Activated CD8-positive, alpha-beta T cell treated with anti-CD3 and anti-CD28 coated beads for 36 hours (primary cell): ENCODE data around the gene SVOP. TPM values are rescaled to one million over a fixed set of nuclear protein-coding genes. Genes with fewer than 3 reads are reported as not detected.

Experiments
- ATAC-seq: fragments of 200-7000 bp; cut with Tn5 transposase; one replicate; pipeline ENCODE4 v1.10.0; 2021; ENCODE audit warnings: mild to moderate bottlenecking, moderate library complexity
- CTCF ChIA-PET: fragments of 350-600 bp; sonication (Branson Sonifier 250); formaldehyde crosslinking; loops from one replicate; lab custom pipeline; 2021; ENCODE audit warnings: antibody characterized with exemption; lab: Charles Lee
- POLR2A ChIA-PET: fragments of 350-600 bp; sonication (Branson Sonifier 250); formaldehyde crosslinking; loops from one replicate; lab custom pipeline; 2021; ENCODE audit warnings: antibody characterized with exemption; lab: Charles Lee
- DNase-seq: peaks from one replicate; pipeline ENCODE4 v3.0.0-alpha.2; 2020
- H3K27ac Mint-ChIP-seq: one replicate; pipeline ENCODE4 v1.8.0; 2021; ENCODE audit warnings: mild to moderate bottlenecking, mixed read lengths
- H3K27me3 Mint-ChIP-seq: one replicate; pipeline ENCODE4 v1.8.0; 2021; ENCODE audit warnings: mixed read lengths
- H3K36me3 Mint-ChIP-seq: one replicate; pipeline ENCODE4 v1.8.0; 2021; ENCODE audit warnings: low read depth, mixed read lengths
- H3K4me1 Mint-ChIP-seq: one replicate; pipeline ENCODE4 v1.8.0; 2021; ENCODE audit warnings: low read depth, mixed read lengths
- H3K4me3 Mint-ChIP-seq: one replicate; pipeline ENCODE4 v1.8.0; 2021; ENCODE audit warnings: mild to moderate bottlenecking, moderate library complexity, mixed read lengths
- H3K9me3 Mint-ChIP-seq: one replicate; pipeline ENCODE4 v1.8.0; 2021; ENCODE audit warnings: mixed read lengths
- CTCF ChIP-seq: fragments of 200-600 bp; IDR thresholded peaks from one replicate; pipeline ENCODE4 v1.8.0; 2022; ENCODE audit warnings: antibody characterized with exemption, mild to moderate bottlenecking
- intact Hi-C: fragments of 100-400 bp; cut with micrococcal nuclease; formaldehyde crosslinking; loops from one replicate; pipeline ENCODE4 v1.10.0; 2022
- total RNA-seq, 2 experiments: library from RNA; stranded (reverse); gene quantifications; one replicate each; pipeline ENCODE4 v1.2.3, GENCODE V29; 2021

The SVOP gene
- total RNA-seq, 2 experiments from 2014 or later: not detected

- Mint-ChIP-seq H3K27me3 (peaks cover 3% of the 10 kb centered on the region), H3K36me3 (no peaks in the 10 kb centered on the region), H3K27ac (no peak overlapping the region), H3K9me3 (no peaks in the 10 kb centered on the region), H3K4me1 (no peaks in the 10 kb centered on the region), H3K4me3 (no peak overlapping the region)
- POLR2A ChIA-PET: no interaction called here
- no peak for TF ChIP-seq CTCF
- ATAC-seq (no peak), DNase-seq (no peak)
- CTCF ChIA-PET: interaction anchor here (0.9 to 1.5 kb wide), 4 partner anchors 13 to 126 kb away, joined by 3 to 10 read pairs (median 6); partner anchors contain the start of gene ALKBH2
- intact Hi-C loops: no loop called here
Measured at GRCh38 chr12:108965886-108966285, 55.0 kb downstream of the SVOP start.

DNA sequence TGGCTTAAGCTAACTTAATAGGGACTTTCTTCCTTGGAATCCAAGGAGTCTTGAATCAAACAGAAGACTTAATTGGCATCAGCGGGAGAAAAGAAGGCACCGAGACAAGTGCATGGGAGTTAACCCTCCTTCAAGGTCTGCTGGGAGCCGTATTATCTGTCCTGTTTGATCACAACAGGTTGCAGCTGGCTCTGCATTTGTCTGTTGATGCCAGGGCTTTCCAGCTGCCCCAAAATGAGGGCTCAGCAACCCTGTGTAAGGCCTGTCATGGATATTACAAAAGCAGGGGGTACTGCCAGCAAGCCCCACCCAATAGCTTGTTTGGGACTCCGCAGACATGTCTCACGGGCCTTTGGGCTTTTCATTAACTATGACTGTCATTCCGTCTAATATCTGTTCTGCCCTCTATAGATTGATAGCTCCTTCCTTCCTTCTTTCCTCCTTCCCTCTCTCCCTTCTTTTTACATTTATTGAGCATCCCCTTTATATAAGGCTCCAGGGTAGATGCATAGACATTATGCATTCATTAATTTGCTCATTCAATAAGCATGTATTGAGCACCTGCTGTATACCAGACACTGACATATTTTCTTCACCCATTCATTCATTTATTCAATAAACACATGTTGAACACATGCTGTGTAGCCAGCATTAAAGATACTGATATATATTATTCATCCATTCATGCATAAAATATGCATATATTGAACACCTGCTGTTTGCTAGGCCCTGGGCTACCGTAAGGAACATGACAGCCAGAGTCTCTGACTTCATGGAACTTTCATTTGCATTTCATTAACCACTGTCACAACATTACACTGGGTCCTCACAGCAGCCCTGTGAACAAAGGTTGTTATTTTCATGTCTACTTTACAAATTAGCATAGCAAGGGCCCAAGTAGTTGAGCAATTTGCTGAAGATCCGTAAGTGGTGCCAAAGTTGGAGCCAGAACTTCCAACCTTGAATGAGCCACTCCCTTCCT is 56.2 kb downstream of the SVOP start:
- intact Hi-C loops: no loop called here
- Mint-ChIP-seq H3K36me3 (no peaks in the 10 kb centered on the region), H3K27ac (no peak overlapping the region), H3K27me3 (no peaks in the 10 kb centered on the region), H3K4me1 (no peaks in the 10 kb centered on the region), H3K9me3 (no peaks in the 10 kb centered on the region), H3K4me3 (no peak overlapping the region)
- no peak for TF ChIP-seq CTCF
- DNase-seq (no peak), ATAC-seq (no peak)
- ChIA-PET CTCF (interaction anchor here (1.2 kb wide), 1 partner anchor 9 kb away, joined by 3 read pairs; no protein-coding TSS in a partner anchor), POLR2A (no interaction called here)

DNA sequence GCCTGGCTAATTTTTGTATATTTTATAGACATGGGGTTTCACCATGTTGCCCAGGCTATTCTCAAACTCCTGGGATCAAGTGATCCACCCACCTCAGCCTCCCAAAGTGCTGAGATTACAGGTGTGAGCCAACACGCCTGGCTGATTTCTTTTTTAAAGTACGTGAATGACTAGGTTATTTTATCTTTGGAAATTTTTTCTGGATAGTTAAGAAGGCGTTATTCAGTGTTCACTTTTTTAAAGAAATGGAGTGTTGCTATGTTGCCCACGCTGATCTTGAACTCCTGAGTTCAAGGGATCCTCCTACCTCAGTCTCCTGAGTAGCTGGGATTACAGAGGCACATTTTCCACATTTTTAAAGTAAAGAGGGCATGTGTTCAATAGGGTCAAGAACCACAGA is 58.6 kb downstream of the SVOP start:
- H3K9me3 Mint-ChIP-seq: no peaks in the 10 kb centered on the region
- H3K4me1 Mint-ChIP-seq: no peaks in the 10 kb centered on the region
- ChIA-PET POLR2A (no interaction called here), CTCF (no interaction called here)
- no peaks in the 10 kb centered on the region for H3K27me3 Mint-ChIP-seq
- intact Hi-C loops: no loop called here
- no peak for TF ChIP-seq CTCF
- DNase-seq (no peak), ATAC-seq (no peak)
- H3K4me3 Mint-ChIP-seq: no peak overlapping the region
- no peak overlapping the region for H3K27ac Mint-ChIP-seq
- no peaks in the 10 kb centered on the region for H3K36me3 Mint-ChIP-seq

- H3K4me3 Mint-ChIP-seq: no peak overlapping the region
- ATAC-seq (no peak), DNase-seq (no peak)
- POLR2A ChIA-PET: no interaction called here
- intact Hi-C loops: loop anchor here (10.0 kb wide), 1 partner anchor 395 kb away; the partner anchor contains the start of genes ISCU and SART3
- no peaks in the 10 kb centered on the region for H3K4me1 Mint-ChIP-seq
- TF ChIP-seq CTCF: no peak
- CTCF ChIA-PET: interaction anchor here (0.7 to 1.4 kb wide), 2 partner anchors 9 to 76 kb away, joined by 3 read pairs; no protein-coding TSS in a partner anchor
- no peaks in the 10 kb centered on the region for H3K9me3 Mint-ChIP-seq
- H3K27me3 Mint-ChIP-seq: no peaks in the 10 kb centered on the region
- no peaks in the 10 kb centered on the region for H3K36me3 Mint-ChIP-seq
- no peak overlapping the region for H3K27ac Mint-ChIP-seq
Measured at GRCh38 chr12:108959748-108960655, 60.9 kb downstream of the SVOP start.
